ENCODE results near the gene CRAT.
"Not testable (repeated sequence)": the region's sequence is repeated elsewhere in the genome, so short reads cannot be mapped to it uniquely, and the experiment has no call there.

The CRAT gene

GRCh38 chr9:129138144-129138462 is 27.5 kb upstream of the CRAT start:
- no peak for DNase-seq

- no peak for DNase-seq
Observed at GRCh38 chr9:129137292-129138143, 26.9 kb upstream of the CRAT start.

GRCh38 chr9:129136446-129137035 is 25.9 kb upstream of the CRAT start:
- DNase-seq: no peak

- no peak for DNase-seq
Observed at GRCh38 chr9:129135476-129135875, 24.9 kb upstream of the CRAT start.

GRCh38 chr9:129133082-129133481 is 22.5 kb upstream of the CRAT start:
- DNase-seq: no peak

GRCh38 chr9:129131300-129132145 is 20.9 kb upstream of the CRAT start:
- peak; percentile 90 for DNase-seq

- DNase-seq: no peak
Observed at GRCh38 chr9:129130791-129131190, 20.2 kb upstream of the CRAT start.

GRCh38 chr9:129130271-129130670 is 19.7 kb upstream of the CRAT start:
- not testable (repeated sequence) for DNase-seq

GRCh38 chr9:129128689-129129088 is 18.1 kb upstream of the CRAT start:
- no peak for DNase-seq

GRCh38 chr9:129126749-129127618 is 16.4 kb upstream of the CRAT start:
- DNase-seq: no peak

- no peak for DNase-seq
Observed at GRCh38 chr9:129125478-129125877, 14.9 kb upstream of the CRAT start.

GRCh38 chr9:129124506-129125069 is 14.0 kb upstream of the CRAT start:
- DNase-seq: no peak

GRCh38 chr9:129122976-129123375 is 12.4 kb upstream of the CRAT start:
- not testable (repeated sequence) for DNase-seq

GRCh38 chr9:129122133-129122532 is 11.5 kb upstream of the CRAT start:
- no peak for DNase-seq

- no peak for DNase-seq
Observed at GRCh38 chr9:129121483-129121882, 10.9 kb upstream of the CRAT start.

- DNase-seq: no peak
Observed at GRCh38 chr9:129118799-129119198, 8.2 kb upstream of the CRAT start.

GRCh38 chr9:129113645-129114304 is 3.2 kb upstream of the CRAT start:
- DNase-seq: no peak

GRCh38 chr9:129112526-129112925 is 1.9 kb upstream of the CRAT start:
- not testable (repeated sequence) for DNase-seq

- DNase-seq: peak; percentile 45
Observed at GRCh38 chr9:129111528-129112151, 1.0 kb upstream of the CRAT start.

- no peak for DNase-seq
Observed at GRCh38 chr9:129109952-129110739, 447 bp downstream of the CRAT start.

GRCh38 chr9:129109537-129109903 is 1.1 kb downstream of the CRAT start:
- DNase-seq: peak; percentile 57

Data from activated CD4-positive, alpha-beta T cell treated with anti-CD3 and anti-CD28 coated beads for 48 hours (primary cell).